ENCODE data around the gene KCNJ18.
"Not testable (repeated sequence)": the region's sequence is repeated elsewhere in the genome, so short reads cannot be mapped to it uniquely, and the experiment has no call there.

The KCNJ18 gene

DNA sequence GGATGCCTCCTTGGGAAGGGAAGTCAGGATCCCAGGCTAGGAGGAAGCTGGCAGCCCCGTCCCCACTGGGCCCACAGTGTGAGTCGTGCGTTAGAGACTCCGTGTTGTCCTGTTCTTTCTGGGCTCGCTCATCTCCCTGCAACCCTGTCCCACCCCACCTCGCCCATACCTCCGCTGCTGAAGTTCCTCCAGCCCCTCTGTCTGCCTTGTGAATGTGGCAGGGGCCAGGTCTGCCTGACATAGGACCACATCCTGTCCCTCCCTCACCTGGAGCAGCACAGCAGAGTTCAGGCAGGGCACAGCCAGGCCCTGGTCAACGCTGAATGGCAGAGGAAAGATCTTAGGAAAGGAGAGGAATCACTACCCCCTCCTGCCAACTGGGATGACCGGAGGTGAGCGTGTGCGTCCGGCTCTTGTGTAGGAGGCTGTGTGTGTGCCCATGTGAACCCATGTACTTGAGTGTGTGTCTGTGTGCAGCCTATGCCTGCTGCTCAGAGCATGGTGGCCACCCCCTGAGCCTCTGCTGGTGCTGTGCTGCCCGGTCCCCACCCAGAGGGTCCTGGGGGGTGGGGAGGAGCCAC, 12.8 kb downstream of the KCNJ18 start:
- no peak for DNase-seq

DNA sequence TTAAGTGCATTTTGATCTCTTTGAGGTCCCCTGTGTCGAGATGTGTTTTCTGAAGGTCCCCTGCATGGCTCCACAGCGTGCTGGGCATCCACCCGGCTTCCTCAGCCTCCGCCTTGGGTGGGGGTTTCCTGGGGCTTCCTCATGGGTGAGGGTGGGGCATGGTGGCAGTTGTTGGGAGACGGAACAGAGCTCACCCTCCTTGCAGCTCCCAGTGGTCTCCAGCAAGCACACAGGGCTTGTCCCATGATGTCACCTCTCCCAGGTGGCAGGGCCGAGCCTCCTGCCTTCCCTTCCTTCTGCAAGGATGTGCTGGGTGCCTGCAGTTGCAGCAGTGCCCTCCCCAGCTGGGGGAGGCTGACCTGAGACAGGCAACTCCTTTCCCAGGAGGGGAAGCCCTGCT, 13.4 kb downstream of the KCNJ18 start:
- not testable (repeated sequence) for DNase-seq

DNA sequence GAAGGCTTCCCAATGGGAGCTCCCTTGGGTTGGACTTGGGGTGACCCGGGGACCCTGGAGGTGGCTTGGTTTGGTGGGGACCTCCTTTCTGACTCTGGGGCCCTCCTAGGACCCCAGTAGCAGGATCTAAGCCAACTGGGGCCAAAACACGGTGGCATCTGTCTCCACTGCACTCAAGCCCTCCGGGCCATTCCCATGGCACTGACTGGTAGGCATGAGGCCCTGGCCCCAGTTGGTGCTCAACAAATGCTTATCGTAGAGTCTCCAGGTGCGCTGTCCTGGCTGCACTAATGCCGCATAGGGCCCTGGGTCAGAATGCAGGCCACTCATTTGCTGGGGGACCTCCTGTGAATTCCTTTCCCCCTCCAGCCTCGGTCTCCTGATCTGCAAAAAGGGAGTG, 14.2 kb downstream of the KCNJ18 start:
- DNase-seq = not testable (repeated sequence)

GRCh38 chr17:21707131-21707530, 14.8 kb downstream of the KCNJ18 start:
- not testable (repeated sequence) for DNase-seq

DNA sequence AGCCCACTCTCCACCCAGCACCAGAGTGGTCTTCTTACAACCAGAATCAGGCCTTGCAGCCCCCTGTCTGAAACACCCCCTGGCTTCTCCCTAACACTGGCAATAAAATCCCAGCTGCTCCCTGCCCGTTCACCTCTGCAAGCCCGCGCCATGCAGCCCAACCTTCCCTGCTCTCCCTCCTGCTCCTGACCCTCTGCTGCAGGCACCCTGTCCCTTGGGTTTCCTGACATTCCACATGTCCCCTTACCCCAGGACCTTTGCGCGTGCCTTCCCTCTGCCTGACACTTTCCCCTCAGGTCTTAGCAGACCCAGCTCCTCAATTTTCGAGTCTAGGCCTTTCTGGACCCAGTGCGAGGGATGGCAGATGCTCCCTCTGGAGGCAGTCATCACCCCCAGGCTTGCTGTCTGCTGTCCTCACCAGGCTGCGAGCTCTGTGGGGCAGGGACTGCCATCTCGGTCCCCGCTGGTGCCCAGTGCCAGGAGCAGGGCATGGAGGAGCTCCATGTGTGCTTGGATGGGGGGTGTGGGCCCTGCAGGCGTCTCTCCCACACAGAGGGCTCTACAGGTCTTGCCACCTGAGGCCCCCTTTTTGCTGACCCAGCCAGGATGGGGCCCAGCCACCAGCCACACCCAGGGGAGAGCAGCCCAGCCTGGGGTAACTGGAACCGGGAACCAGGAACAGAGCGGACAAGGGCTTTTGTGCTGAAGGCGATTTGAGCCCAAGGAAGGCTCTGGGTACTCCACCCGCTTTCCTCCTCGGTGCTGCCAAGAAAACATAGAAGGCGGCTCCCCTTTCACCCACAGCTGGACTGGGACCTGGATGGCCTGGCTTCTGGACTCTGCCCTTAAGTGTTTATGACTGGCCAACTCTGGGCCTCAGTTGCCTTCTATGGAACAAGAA, 15.6 kb downstream of the KCNJ18 start:
- not testable (repeated sequence) for DNase-seq

DNA sequence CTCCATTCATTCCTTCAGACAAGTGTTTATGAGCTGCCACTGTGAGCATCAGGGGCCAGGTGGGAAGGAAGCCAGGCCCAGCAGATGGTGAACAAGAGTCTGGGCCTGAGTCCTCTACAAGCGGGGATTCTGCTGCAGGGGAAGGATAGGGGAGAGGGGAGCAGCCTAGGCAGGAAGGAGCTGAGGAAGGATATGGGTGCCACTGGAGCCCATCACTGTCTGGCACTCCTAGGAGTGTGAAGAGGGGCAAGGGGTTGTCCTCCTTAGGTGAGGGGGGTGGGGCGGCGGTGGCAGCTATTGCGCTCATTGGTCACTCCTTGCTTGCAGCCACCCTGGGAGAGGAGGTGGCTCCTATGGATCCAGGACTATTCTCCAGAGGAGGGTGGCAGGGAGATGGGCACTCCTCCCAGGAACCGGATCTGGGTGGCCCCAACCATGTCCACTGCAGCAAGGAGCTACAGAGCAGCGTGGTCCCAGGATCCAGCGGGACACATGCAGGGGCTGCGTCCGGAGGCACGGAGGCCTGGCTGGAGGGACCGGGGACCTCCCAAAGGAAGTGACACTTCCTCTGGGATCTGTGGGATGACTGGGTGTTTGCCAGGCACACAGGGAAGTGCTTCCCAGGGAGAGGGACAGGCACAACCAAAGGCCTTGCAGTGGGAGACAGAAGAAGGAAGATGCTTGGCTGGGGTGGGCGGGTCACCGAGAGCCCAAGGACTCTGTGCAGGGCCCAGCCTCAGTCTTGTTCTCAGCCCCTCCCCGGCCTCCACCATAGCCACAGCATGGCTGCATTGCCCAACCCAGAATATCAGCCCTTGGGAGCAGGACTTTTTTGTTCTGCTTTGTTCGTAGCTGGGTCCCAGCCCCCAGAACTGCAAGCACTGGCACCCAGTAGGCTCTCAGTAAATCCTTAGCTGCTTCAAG, 16.6 kb downstream of the KCNJ18 start:
- DNase-seq = not testable (repeated sequence)

DNA sequence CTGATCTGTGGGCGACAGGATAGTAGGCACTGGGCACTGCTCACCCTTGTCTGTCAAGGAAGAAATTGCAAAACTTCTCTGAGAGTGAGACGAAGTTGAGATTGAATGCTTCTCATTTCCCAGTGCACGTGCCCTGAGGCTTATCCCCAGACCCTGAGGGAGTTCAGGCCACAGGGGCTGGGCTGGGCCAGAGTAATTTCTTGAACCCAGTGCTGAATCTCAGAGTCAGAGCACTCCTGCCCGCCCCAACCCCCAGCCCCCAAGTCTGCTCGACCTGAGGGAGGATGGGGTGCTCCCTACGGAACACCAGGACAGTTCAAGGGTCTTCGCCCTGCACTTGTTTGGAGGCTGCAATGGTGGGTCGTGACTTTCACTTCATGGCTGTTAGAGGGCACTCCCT, 17.7 kb downstream of the KCNJ18 start:
- not testable (repeated sequence) for DNase-seq

- not testable (repeated sequence) for DNase-seq
Observed at GRCh38 chr17:21710486-21710885, 18.2 kb downstream of the KCNJ18 start.

DNA sequence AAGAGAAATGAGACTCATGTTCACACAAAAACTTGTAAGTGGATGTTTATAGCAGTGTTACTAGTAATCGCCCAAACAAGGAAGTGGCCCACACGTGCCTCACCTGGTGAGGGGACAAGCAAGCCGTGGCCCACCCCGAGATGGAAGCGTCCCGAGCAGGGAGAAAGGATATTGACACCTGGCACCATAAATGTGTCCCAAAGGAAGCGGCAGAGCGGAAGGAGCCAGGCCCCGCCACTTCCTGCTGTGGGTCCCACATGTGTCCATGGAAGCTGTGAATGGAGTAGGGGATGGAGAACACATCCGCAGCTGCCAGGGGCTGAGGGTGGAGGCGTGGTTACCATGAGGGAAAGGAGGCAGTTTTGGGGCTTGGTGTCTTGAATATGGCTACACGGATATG, 18.9 kb downstream of the KCNJ18 start:
- no peak for DNase-seq

DNA sequence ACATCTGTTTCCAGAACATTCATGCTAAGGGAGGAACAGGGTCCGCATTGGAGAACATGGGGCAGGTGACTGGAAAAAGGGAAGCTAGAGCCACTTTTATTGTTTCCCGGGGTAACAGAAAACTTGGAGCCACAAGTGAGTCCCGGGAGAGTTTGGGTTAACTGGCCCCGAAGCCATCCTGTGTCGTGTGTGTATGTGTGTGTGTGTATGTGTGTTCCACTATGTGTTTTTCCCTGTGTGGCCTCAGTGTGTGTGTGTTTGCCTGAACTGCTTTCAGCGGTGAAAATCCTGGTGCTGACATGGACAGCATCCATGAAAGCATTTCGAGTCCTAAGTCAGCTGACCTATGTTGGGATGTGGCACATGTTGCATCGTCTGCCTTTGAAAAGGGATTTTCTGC, 20.7 kb downstream of the KCNJ18 start:
- not testable (repeated sequence) for DNase-seq

DNA sequence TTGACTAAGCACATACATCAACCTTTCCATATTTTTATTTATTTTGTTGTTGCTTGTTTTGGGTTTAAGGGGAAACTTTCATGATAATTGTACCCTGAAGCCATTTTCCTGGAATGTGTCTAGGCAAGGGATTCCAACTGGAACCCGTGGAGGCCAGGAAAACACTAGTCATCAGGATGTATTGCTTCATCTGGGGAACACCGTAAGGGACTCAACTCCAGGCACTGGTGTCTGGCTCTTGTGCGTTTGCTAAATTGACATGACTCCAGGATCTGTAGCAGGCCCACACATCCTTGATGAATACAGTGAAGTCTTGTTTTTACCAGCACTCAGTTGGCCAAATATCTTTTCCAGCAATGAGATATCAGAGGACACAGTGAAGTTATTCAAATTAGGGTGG, 21.3 kb downstream of the KCNJ18 start:
- not testable (repeated sequence) for DNase-seq

GRCh38 chr17:21714676-21715075, 22.4 kb downstream of the KCNJ18 start:
- not testable (repeated sequence) for DNase-seq

GRCh38 chr17:21715877-21716276, 23.6 kb downstream of the KCNJ18 start:
- DNase-seq = not testable (repeated sequence)

DNA sequence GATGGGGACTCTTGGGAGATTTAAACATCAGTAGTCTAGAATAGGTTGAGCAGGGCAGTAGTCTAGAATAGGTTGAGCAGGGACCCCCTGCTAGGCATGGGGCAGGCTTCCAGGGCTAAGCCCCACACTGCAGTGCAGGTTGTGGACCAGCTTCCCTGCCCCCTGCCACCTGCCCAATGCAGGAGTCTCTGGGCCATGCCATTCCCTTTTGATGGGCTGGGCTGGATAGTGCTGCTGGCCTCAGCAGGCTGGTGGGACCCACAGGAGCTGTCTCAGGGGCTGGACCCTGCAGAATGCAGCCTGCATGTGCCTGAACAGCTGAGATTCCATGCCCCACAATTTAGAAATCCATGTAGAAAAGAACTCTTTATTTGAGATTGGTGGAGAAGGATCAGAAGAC, 26.6 kb downstream of the KCNJ18 start:
- DNase-seq = not testable (repeated sequence)

DNA sequence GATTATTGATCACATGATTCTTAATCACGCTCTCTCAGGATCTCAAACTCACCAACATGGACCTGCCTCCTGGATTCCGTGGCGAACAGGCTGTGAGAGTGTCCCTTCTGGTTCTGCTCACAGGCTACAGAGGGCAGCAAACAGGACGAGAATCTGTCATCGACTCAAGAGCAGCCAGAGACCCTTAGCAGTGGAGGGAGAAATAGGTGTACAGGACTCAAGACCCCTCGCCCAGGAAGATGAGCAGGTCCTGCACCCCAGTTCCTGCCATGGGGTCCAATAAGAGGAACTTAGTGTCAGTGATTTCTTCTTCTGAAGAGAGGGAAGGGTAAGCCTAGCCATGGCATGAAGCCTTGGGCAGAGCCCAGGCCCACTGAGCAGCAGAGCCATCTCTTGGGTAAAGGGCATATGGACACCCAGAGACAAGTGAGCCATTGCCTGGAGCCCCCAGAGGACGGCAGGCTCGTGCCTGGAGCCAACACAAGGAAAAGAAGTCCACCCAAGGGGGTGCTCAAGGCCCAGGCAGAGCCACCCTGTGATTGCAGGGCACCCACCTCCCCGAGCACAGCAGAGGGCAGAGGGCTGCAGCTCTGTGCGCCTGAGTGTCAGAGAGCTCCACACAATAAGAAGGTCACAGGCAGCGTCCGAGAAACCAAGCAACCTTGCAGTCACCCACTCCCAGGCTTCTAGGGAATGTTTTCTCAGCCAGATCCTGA, 27.3 kb downstream of the KCNJ18 start:
- not testable (repeated sequence) for DNase-seq

DNA sequence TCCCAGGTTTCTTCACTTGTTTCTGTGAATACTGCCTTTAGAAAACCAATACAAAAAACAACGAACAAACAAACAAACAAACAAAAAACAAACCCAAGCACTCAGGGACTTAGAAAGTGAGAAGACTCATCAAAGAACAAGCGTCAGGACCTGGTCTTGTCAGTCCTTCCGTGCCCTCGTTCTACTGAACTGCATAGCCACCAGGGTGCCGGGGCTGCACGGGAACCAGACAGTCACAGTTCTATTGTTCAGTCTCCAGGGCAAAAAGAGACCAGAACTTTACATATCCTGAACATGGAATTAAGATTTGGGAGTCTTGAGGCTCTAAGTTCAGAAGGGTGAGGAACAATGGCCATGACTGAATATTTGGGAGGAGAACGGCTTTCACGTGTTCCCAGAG, 28.2 kb downstream of the KCNJ18 start:
- DNase-seq = not testable (repeated sequence)

DNA sequence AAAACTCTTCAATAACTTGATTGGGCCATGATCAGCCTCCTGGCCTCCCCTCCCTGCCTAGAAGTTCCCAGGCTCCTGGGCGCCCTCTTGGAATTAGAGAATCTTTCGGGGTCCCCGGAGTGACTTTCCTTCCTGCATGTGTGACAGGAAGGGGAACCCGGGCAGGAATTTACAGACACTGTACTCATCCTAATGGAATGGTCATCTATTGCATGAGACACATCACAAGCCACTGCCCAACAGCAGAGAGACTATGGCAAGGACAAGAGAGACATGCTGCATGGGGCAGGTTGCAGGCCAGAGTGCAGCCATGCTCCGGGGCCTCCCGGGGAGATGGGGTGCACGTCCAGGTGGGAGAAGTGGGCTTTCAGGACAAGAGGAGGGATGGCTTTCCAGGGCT, 29.9 kb downstream of the KCNJ18 start:
- DNase-seq = not testable (repeated sequence)

- not testable (repeated sequence) for DNase-seq
Observed at GRCh38 chr17:21724216-21725006, 32.1 kb downstream of the KCNJ18 start.

GRCh38 chr17:21731076-21731475, 38.8 kb downstream of the KCNJ18 start:
- DNase-seq = not testable (repeated sequence)

- not testable (repeated sequence) for DNase-seq
Observed at GRCh38 chr17:21733931-21734330, 41.6 kb downstream of the KCNJ18 start.

DNA sequence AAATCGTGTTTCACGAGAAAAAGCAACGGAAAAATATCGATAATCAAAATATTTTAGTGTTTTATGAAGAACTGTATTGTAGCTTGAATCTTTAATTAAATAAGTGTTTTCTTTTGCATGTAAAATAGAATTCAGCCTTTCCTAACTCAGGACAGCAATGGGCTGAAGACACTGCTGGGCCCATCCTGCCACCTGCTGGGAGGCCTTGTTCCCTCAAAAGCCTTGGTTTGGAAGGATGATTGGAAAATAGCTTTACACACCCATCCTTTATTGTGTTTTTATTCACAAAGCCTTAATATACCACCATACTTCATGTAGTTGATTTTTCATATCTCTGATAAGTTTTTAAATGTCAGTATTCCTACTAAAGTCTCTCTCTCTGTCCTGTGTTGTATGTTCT, 43.5 kb downstream of the KCNJ18 start:
- DNase-seq = not testable (repeated sequence)

Measured in GF-D8 (cell line).